RWPE2 (cell line): ENCODE measurements around the gene PRR23E.
A peak's percentile ranks its signal among the peaks of the same experiment; 100 is the strongest.

Experiments used
- ATAC-seq: fragments of 200-7000 bp; cut with Tn5 transposase; 3 replicates; pipeline ENCODE4 v1.9.1; 2021; ENCODE audit warnings: low read depth
- DNase-seq: peaks from one replicate; pipeline ENCODE4 v3.0.0-alpha.2; 2020; ENCODE audit warnings: low spot score
- H3K27ac ChIP-seq: fragments of 450-650 bp; 2 replicates; pipeline ENCODE4 v1.5.1; 2017; ENCODE audit warnings: mild to moderate bottlenecking; ENCODE audit not compliant: poor library complexity, severe bottlenecking
- H3K27me3 ChIP-seq: fragments of 250-450 bp; sonication (Bioruptor Pico); 2 replicates; pipeline ENCODE4 v1.5.1; 2021; ENCODE audit warnings: mild to moderate bottlenecking, moderate library complexity; ENCODE audit not compliant: insufficient read depth, poor library complexity, severe bottlenecking
- H3K36me3 ChIP-seq: fragments of 250-450 bp; sonication (Bioruptor Pico); 2 replicates; pipeline ENCODE4 v1.5.1; 2020; ENCODE audit warnings: low read depth, mild to moderate bottlenecking, moderate library complexity
- H3K4me1 ChIP-seq: fragments of 250-450 bp; sonication (Bioruptor Pico); 2 replicates; pipeline ENCODE4 v1.5.1; 2021; ENCODE audit warnings: mild to moderate bottlenecking, moderate library complexity; ENCODE audit not compliant: insufficient read depth, poor library complexity, severe bottlenecking
- H3K4me3 ChIP-seq: fragments of 250-450 bp; sonication (Bioruptor Pico); 2 replicates; pipeline ENCODE4 v1.5.1; 2021; ENCODE audit warnings: mild to moderate bottlenecking, moderate library complexity; ENCODE audit not compliant: severe bottlenecking
- H3K9me3 ChIP-seq: fragments of 250-450 bp; sonication (Bioruptor Pico); 2 replicates; pipeline ENCODE4 v1.5.1; 2021; ENCODE audit warnings: mild to moderate bottlenecking, moderate library complexity; ENCODE audit not compliant: severe bottlenecking
- TF ChIP-seq, protein P1 (sequence below): fragments of 450-650 bp; IDR thresholded peaks from one replicate; pipeline ENCODE4 v1.5.1; 2017; ENCODE audit warnings: mild to moderate bottlenecking, moderate library complexity; ENCODE audit not compliant: poor library complexity, severe bottlenecking

The PRR23E gene

GRCh38 chr3:127166501-127167065 lies 26.3 kb upstream of the PRR23E start:
- no peaks in the 10 kb centered on the region for H3K9me3 ChIP-seq
- H3K27me3 ChIP-seq, result peaks cover 5% of the 10 kb centered on the region
- H3K27ac ChIP-seq, result no peak overlapping the region
- peaks cover 3% of the 10 kb centered on the region for H3K4me1 ChIP-seq
- ATAC-seq (no peak), DNase-seq (no peak)
- H3K36me3 ChIP-seq, result no peaks in the 10 kb centered on the region
- TF ChIP-seq, protein P1, sequence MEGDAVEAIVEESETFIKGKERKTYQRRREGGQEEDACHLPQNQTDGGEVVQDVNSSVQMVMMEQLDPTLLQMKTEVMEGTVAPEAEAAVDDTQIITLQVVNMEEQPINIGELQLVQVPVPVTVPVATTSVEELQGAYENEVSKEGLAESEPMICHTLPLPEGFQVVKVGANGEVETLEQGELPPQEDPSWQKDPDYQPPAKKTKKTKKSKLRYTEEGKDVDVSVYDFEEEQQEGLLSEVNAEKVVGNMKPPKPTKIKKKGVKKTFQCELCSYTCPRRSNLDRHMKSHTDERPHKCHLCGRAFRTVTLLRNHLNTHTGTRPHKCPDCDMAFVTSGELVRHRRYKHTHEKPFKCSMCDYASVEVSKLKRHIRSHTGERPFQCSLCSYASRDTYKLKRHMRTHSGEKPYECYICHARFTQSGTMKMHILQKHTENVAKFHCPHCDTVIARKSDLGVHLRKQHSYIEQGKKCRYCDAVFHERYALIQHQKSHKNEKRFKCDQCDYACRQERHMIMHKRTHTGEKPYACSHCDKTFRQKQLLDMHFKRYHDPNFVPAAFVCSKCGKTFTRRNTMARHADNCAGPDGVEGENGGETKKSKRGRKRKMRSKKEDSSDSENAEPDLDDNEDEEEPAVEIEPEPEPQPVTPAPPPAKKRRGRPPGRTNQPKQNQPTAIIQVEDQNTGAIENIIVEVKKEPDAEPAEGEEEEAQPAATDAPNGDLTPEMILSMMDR, result no peak
- H3K4me3 ChIP-seq, result no peak overlapping the region

GRCh38 chr3:127167315-127168043 lies 25.5 kb upstream of the PRR23E start:
- Histone ChIP-seq H3K4me1 (peaks cover 3% of the 10 kb centered on the region), H3K9me3 (no peaks in the 10 kb centered on the region), H3K27ac (no peak overlapping the region), H3K36me3 (no peaks in the 10 kb centered on the region), H3K4me3 (no peak overlapping the region), H3K27me3 (peaks cover 5% of the 10 kb centered on the region)
- no peak for DNase-seq
- ATAC-seq, result no peak
- TF ChIP-seq, protein P1, result no peak

DNA sequence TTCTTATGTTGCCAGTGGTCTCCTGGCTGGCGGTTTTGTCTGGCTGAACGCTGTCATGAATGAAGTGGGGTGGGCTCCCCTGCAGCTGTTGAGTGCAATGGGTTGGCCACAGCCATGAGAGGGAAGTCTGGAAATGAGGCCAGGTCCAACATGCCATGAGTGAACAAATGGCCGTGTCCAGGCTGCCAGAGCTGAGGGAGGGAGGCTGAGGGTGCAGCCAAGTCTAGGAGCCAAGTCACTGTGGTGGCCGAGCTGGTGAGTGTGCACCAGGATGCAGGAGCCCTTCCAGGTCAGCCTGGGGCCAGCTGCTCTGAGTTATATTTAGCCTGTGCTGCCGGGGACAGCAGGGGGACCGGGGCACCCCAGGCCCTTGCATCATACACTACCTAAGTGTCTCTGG lies 24.7 kb upstream of the PRR23E start:
- H3K4me3 ChIP-seq, result no peak overlapping the region
- H3K9me3 ChIP-seq, result no peaks in the 10 kb centered on the region
- DNase-seq (no peak), ATAC-seq (no peak)
- no peak overlapping the region for H3K27ac ChIP-seq
- no peaks in the 10 kb centered on the region for H3K36me3 ChIP-seq
- TF ChIP-seq, protein P1, result no peak
- H3K27me3 ChIP-seq, result peaks cover 5% of the 10 kb centered on the region
- H3K4me1 ChIP-seq, result peaks cover 3% of the 10 kb centered on the region

DNA sequence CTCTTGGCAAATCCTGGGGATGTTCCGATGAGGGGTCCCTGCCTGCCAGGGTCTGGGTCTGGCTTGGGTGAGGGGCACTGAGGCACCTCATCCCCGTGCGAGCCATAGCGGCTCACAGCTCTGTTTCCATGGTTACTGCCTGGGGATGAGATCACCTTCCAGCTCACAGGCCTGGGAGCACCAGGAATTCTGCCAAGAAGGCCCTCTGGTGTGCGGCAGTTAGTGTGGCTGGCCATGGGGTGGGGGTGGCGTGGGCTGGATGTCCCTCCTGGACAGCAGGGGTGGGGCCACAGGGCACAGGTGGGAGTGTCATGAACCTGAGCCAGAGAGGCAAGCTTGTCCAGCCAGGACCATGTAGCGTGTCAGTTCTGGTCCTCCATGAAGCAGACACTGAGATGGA lies 22.1 kb upstream of the PRR23E start:
- ATAC-seq, result peak; percentile 66
- H3K9me3 ChIP-seq, result no peaks in the 10 kb centered on the region
- H3K4me1 ChIP-seq, result peaks cover 3% of the 10 kb centered on the region
- H3K36me3 ChIP-seq, result no peaks in the 10 kb centered on the region
- H3K4me3 ChIP-seq, result no peak overlapping the region
- H3K27ac ChIP-seq, result no peak overlapping the region
- TF ChIP-seq, protein P1, result peak; percentile 7
- peaks cover 5% of the 10 kb centered on the region for H3K27me3 ChIP-seq
- DNase-seq, result no peak

- Histone ChIP-seq H3K4me1 (peaks cover 3% of the 10 kb centered on the region), H3K4me3 (no peak overlapping the region), H3K27ac (no peak overlapping the region), H3K27me3 (peaks cover 5% of the 10 kb centered on the region), H3K36me3 (no peaks in the 10 kb centered on the region), H3K9me3 (no peaks in the 10 kb centered on the region)
- TF ChIP-seq, protein P1, result no peak
- no peak for ATAC-seq
- no peak for DNase-seq
Measured at GRCh38 chr3:127171320-127171719, 21.6 kb upstream of the PRR23E start.
